ENCODE data around the gene KCNH3.

The KCNH3 gene

GRCh38 chr12:49538510-49539403 is at the start of gene KCNH3:
Gene KCNH3, plus strand, starts transcription at chr12:49539030. Its CDS starts 387 bp downstream, at chr12:49539417.
- peak; percentile 67 for DNase-seq

GRCh38 chr12:49489154-49489553 is 49.7 kb upstream of the KCNH3 start:
- DNase-seq: no peak

GRCh38 chr12:49489720-49490119 is 49.1 kb upstream of the KCNH3 start:
- DNase-seq: no peak

GRCh38 chr12:49491823-49492222 is 47.0 kb upstream of the KCNH3 start:
- DNase-seq: no peak

- DNase-seq: no peak
Observed at GRCh38 chr12:49493900-49494299, 44.9 kb upstream of the KCNH3 start.

- DNase-seq: no peak
Observed at GRCh38 chr12:49496417-49497360, 42.1 kb upstream of the KCNH3 start.

GRCh38 chr12:49501895-49502294 is 36.9 kb upstream of the KCNH3 start:
- no peak for DNase-seq

GRCh38 chr12:49502590-49502989 is 36.2 kb upstream of the KCNH3 start:
- DNase-seq: no peak

- DNase-seq: no peak
Observed at GRCh38 chr12:49503674-49504180, 35.1 kb upstream of the KCNH3 start.

- DNase-seq: no peak
Observed at GRCh38 chr12:49505672-49506071, 33.2 kb upstream of the KCNH3 start.

GRCh38 chr12:49507139-49507538 is 31.7 kb upstream of the KCNH3 start:
- no peak for DNase-seq

GRCh38 chr12:49509681-49510080 is 29.1 kb upstream of the KCNH3 start:
- DNase-seq: peak; percentile 27

GRCh38 chr12:49511410-49511809 is 27.4 kb upstream of the KCNH3 start:
- DNase-seq: no peak

- no peak for DNase-seq
Observed at GRCh38 chr12:49512546-49512945, 26.3 kb upstream of the KCNH3 start.

- DNase-seq: no peak
Observed at GRCh38 chr12:49515266-49515665, 23.6 kb upstream of the KCNH3 start.

- DNase-seq: no peak
Observed at GRCh38 chr12:49518914-49519573, 19.8 kb upstream of the KCNH3 start.

GRCh38 chr12:49519574-49519936 is 19.3 kb upstream of the KCNH3 start:
- DNase-seq: no peak

- DNase-seq: no peak
Observed at GRCh38 chr12:49521389-49521788, 17.4 kb upstream of the KCNH3 start.

- DNase-seq: no peak
Observed at GRCh38 chr12:49524660-49525324, 14.0 kb upstream of the KCNH3 start.

GRCh38 chr12:49525942-49526341 is 12.9 kb upstream of the KCNH3 start:
- DNase-seq: no peak

GRCh38 chr12:49527361-49528130 is 11.3 kb upstream of the KCNH3 start:
- DNase-seq: no peak

GRCh38 chr12:49529414-49529813 is 9.4 kb upstream of the KCNH3 start:
- peak; percentile 54 for DNase-seq

Data from inflammatory macrophage treated with lipopolysaccharide for 4 hours (primary cell).